ENCODE data around the gene PRR30. TPM values are rescaled to one million over a fixed set of nuclear protein-coding genes. Genes with fewer than 3 reads are reported as not detected.

Gene PRR30
- total RNA-seq, 4 donors from 2014 or later, result 0.27 to 0.67 TPM; not detected in 2

GRCh38 chr2:27089111-27089954 is 49.9 kb downstream of the PRR30 start:
- Histone ChIP-seq H3K4me1 (peaks cover 18 to 23% of the 10 kb centered on the region in 2 donors), H3K4me3 (replicated peaks in 1 of 3) (no peak overlapping the region), H3K27me3 (no peaks in the 10 kb centered on the region), H3K36me3 (no peaks in the 10 kb centered on the region), H3K9me3 (no peaks in the 10 kb centered on the region), H3K27ac (no peak overlapping the region)
- WGBS, 2 donors, result 92 to 93% methylated on average over 14 of the region's 14 CpGs
- no peak for DNase-seq
- intact Hi-C loops (cut with DNase I), result loop anchor here (5.0 kb wide), 1 partner anchor 127 kb away; no protein-coding TSS in a partner anchor
- TF ChIP-seq CTCF (IDR thresholded peaks at IDR 0.05), result no peak
- no peak for TF ChIP-seq POLR2A (IDR thresholded peaks at IDR 0.05)

GRCh38 chr2:27088634-27089033 is 50.6 kb downstream of the PRR30 start:
- Histone ChIP-seq H3K27me3 (no peaks in the 10 kb centered on the region), H3K27ac (no peak overlapping the region), H3K4me3 (replicated peaks in 1 of 3) (no peak overlapping the region), H3K36me3 (no peaks in the 10 kb centered on the region), H3K4me1 (peaks cover 18 to 22% of the 10 kb centered on the region in 2 donors), H3K9me3 (no peaks in the 10 kb centered on the region)
- intact Hi-C loops (cut with DNase I), result loop anchor here (5.0 kb wide), 1 partner anchor 126 kb away; no protein-coding TSS in a partner anchor
- no peak for TF ChIP-seq CTCF (IDR thresholded peaks at IDR 0.05)
- no peak for TF ChIP-seq POLR2A (IDR thresholded peaks at IDR 0.05)
- DNase-seq, result no peak
- WGBS, 2 donors, result 95 to 97% methylated on average over 6 of the region's 6 CpGs

GRCh38 chr2:27087823-27088410 is 51.3 kb downstream of the PRR30 start:
- DNase-seq, result no peak
- Histone ChIP-seq H3K4me1 (peaks cover 15% of the 10 kb centered on the region in 2 donors), H3K4me3 (replicated peaks in 1 of 3) (no peak overlapping the region), H3K27ac (no peak overlapping the region), H3K9me3 (no peaks in the 10 kb centered on the region), H3K36me3 (no peaks in the 10 kb centered on the region), H3K27me3 (no peaks in the 10 kb centered on the region)
- intact Hi-C loops (cut with DNase I), result loop anchor here (5.0 kb wide), 1 partner anchor 126 kb away; no protein-coding TSS in a partner anchor
- 91 to 92% methylated on average over 5 of the region's 5 CpGs for WGBS, 2 donors
- no peak for TF ChIP-seq CTCF (IDR thresholded peaks at IDR 0.05)
- TF ChIP-seq POLR2A (IDR thresholded peaks at IDR 0.05), result no peak

Other genes with a start within 250 kb of the PRR30 start
- gene MAPRE3, start 168.8 kb downstream of the PRR30 start, total RNA-seq, result 10 to 100 TPM; 12.9 to 21.2 (median 17.0) TPM
- gene TMEM214, start 106.4 kb downstream of the PRR30 start, total RNA-seq, result 10 to 100 TPM; 43.3 to 93.8 (median 78.9) TPM
- gene AGBL5, start 87.7 kb downstream of the PRR30 start, total RNA-seq, result 10 to 100 TPM; 29.1 to 40.0 (median 31.6) TPM
- 100 to 1,000 TPM; 235 to 467 (median 261) TPM for gene OST4, start 67.8 kb downstream of the PRR30 start, total RNA-seq
- 10 to 100 TPM; 18.6 to 45.4 (median 29.3) TPM for gene EMILIN1, start 60.8 kb downstream of the PRR30 start, total RNA-seq
- 1 to 10 TPM in 3 of 4 donors, under 1 TPM in 1; 0.44 to 2.3 (median 1.7) TPM for gene KHK, start 52.6 kb downstream of the PRR30 start, total RNA-seq
- gene CGREF1, start 20.3 kb downstream of the PRR30 start, total RNA-seq, result 1 to 10 TPM in 2 of 4 donors, not detected in 2; 3.7 to 8.5 TPM
- gene ABHD1, start 15.6 kb downstream of the PRR30 start, total RNA-seq, result 1 to 10 TPM in 1 of 4 donors, under 1 TPM in 3; 0.44 to 1.1 (median 0.76) TPM
- gene PREB, start 4.8 kb downstream of the PRR30 start, total RNA-seq, result 10 to 100 TPM; 52.4 to 84.0 (median 55.2) TPM
- gene TCF23, start 9.6 kb upstream of the PRR30 start, total RNA-seq, result under 1 TPM in 1 of 4 donors, not detected in 3; 0.13 TPM
- gene ATRAID, start 72.6 kb upstream of the PRR30 start, total RNA-seq, result 100 to 1,000 TPM; 149 to 345 (median 254) TPM
- 10 to 100 TPM; 10.9 to 34.0 (median 22.0) TPM for gene SLC5A6, start 72.9 kb upstream of the PRR30 start, total RNA-seq
- gene CAD, start 78.0 kb upstream of the PRR30 start, total RNA-seq, result 10 to 100 TPM; 16.5 to 31.9 (median 28.2) TPM
- under 1 TPM; 0.33 to 0.98 (median 0.80) TPM for gene SLC30A3, start 123.6 kb upstream of the PRR30 start, total RNA-seq
- 1 to 10 TPM in 2 of 4 donors, under 1 TPM in 1, not detected in 1; 0.33 to 2.1 (median 1.1) TPM for gene DNAJC5G, start 136.0 kb upstream of the PRR30 start, total RNA-seq
- 1 to 10 TPM in 1 of 4 donors, under 1 TPM in 2, not detected in 1; 0.22 to 1.6 (median 0.54) TPM for gene TRIM54, start 143.0 kb upstream of the PRR30 start, total RNA-seq
- 1 to 10 TPM; 1.1 to 2.5 (median 2.0) TPM for gene UCN, start 169.0 kb upstream of the PRR30 start, total RNA-seq
- 100 to 1,000 TPM in 3 of 4 donors, 10 to 100 TPM in 1; 92.9 to 151 (median 116) TPM for gene MPV17, start 183.7 kb upstream of the PRR30 start, total RNA-seq
- 10 to 100 TPM; 44.7 to 86.6 (median 51.8) TPM for gene GTF3C2, start 217.4 kb upstream of the PRR30 start, total RNA-seq
- 10 to 100 TPM; 34.7 to 44.0 (median 38.6) TPM for gene EIF2B4, start 230.9 kb upstream of the PRR30 start, total RNA-seq
- 100 to 1,000 TPM; 109 to 148 (median 130) TPM for gene SNX17, start 231.2 kb upstream of the PRR30 start, total RNA-seq
- 10 to 100 TPM in 1 of 4 donors, 1 to 10 TPM in 3; 9.1 to 14.8 (median 9.2) TPM for gene ZNF513, start 241.3 kb upstream of the PRR30 start, total RNA-seq

Measured in thyroid gland (tissue), 4 donors.